Activated gamma-delta T cell (primary cell): Measurements from ENCODE around the gene CD33.
"Not testable (repeated sequence)": the region's sequence is repeated elsewhere in the genome, so short reads cannot be mapped to it uniquely, and the experiment has no call there.

Experiments
- DNase-seq: peaks from one replicate; lab custom pipeline; 2025; lab: John Stamatoyannopoulos, UW
- total RNA-seq, 2 donors: gene quantifications; one replicate each; lab custom pipeline; 2026; lab: John Stamatoyannopoulos, UW

Gene CD33
- 0.10 to 0.44 reads per million in 2 donors for total RNA-seq

GRCh38 chr19:51224898-51225393 is at the start of gene CD33:
TSS of gene CD33 (plus strand) at chr19:51225080. CDS start at chr19:51225119, 39 bp downstream.
- not testable (repeated sequence) for DNase-seq

GRCh38 chr19:51179256-51179655 is 45.6 kb upstream of the CD33 start:
- DNase-seq = no peak

DNA sequence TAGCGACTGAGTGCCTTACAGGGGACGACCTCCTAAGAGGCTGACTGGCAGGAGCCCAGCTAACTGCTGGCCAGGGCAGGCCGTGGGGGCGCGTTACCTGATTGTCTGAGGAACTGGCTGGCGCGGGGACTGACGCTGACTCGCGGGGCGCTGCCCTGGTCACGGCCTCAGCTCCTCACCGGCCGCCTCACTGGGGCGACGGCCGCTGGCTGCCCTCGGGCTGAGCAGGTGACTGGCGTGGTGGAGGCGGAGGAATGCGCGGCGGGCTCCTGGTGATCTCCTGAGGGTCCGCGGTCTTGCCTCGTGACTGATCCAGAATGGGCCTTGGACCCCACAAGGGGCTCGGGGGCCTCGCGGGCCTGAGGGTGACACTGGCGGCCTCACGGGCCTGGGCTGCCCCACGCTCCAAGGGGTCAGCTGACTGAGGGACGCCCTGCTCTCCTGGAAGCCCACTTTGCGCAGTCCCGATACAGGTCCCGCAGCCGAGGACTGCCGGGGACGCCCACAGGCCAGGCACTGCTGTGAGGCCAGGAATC is 43.4 kb upstream of the CD33 start:
- DNase-seq = no peak

GRCh38 chr19:51181913-51182419 is 42.9 kb upstream of the CD33 start:
- DNase-seq = no peak

DNA sequence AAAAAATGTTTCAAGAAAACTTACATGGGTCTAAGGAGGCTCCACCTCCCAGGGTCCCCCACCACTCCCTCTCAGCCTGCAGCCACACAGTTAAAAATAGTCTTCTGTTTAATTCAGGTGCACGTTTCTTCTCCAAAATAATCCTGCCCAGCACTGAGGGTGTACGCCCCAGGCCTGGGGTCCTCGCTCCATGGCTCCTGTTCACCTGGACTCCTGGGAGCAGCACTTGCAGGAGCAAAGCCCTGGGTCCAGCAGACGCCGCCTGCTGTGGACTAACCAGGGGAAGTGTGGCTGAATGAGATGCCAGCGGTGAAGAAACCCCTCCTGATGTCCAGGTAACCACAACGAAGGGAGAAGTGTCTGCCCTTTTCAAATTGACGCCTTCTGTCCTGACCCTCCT is 41.3 kb upstream of the CD33 start:
- DNase-seq = no peak

DNA sequence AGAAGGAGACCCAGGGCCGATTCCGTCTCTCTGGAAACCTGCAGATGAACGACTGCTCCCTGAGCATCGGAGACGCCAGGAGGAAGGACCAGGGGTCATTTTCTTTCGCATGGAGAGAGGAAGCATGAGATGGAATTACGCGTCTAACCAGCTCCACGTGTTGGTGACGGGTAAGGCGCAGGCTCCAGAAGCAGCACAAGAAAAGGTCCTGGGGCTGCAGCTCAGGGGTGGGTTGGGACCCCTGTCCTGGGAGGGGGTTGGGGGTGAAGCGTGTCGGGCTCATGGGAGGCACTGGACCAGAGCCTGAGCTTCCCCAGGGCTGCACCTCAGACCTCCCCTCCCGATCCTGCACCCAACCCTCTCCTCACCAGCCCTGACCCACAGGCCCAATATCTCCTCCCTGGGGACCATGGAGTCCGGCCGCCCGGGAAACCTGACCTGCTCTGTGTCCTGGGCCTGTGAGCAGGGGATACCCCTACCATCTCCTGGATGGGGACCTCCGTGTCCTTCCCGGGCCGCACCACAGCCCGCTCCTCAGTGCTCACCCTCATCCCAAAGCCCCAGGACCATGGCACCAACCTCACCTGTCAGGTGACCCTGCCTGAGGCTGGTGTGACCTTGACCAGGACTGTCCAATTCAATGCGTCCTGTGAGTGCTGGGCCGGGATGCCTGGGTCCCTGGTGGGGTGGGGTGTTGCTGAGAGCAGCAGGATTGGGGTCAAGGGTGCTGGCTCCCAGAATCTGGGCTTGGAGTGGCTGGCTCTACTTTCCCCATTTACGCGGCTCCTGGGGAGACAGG is 39.6 kb upstream of the CD33 start:
- no peak for DNase-seq

DNA sequence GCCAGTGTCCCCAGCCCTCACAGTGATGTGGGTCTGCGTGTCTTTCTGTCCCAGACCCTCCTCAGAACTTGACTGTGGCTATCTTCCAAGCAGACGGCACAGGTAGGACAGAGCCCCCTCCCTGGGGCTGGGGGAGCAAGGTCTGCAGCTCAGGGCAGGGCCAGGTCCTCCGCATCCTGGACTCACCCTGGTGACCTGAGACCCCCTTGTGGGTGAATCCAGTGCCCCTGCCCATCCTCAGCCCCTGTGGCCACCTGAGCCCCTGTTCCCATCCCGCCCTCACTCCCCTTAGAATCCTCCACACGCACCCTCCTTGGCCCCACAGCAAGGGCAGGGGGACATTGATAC is 39.0 kb upstream of the CD33 start:
- DNase-seq = no peak

GRCh38 chr19:51186323-51186722 is 38.6 kb upstream of the CD33 start:
- DNase-seq = no peak

GRCh38 chr19:51187395-51188226 is 37.3 kb upstream of the CD33 start:
- DNase-seq = no peak

DNA sequence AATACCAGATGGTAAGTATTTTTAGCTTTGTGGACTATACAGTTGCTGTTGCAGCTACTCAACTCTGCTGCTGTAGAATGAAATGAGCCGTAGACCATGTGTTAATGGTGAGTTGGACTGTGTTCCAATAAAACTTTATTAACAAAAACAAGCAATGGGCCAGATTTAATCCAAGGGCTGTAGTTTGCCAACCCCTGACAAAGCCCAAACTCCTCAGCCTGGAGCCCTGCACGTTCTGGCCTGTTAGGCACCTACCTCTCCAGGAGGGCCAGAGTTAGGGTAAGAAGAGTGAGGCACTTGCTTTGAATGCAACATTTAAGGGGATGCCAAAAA is 36.7 kb upstream of the CD33 start:
- no peak for DNase-seq

DNA sequence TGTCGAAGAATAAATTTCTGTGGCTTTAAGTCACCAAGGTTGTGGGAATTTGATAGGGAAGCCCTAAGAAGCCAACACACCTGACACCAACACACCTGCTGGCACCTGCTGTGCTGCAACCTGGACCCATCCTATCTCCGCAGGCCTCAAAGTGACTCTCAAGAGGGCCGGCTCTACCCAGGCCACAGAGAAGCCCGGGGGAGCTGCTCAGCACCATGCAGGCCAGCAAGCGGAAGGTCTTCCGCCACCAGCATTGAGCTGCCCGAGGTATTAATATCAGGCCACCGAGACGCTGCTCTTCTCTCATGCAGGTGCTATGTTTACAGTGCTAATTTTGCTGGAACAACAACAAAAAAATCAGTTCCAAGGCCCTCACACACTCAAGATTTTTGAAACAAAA is 32.2 kb upstream of the CD33 start:
- no peak for DNase-seq

GRCh38 chr19:51194527-51195315 is 30.2 kb upstream of the CD33 start:
- DNase-seq = no peak

GRCh38 chr19:51195316-51195586 is 29.6 kb upstream of the CD33 start:
- DNase-seq = no peak

DNA sequence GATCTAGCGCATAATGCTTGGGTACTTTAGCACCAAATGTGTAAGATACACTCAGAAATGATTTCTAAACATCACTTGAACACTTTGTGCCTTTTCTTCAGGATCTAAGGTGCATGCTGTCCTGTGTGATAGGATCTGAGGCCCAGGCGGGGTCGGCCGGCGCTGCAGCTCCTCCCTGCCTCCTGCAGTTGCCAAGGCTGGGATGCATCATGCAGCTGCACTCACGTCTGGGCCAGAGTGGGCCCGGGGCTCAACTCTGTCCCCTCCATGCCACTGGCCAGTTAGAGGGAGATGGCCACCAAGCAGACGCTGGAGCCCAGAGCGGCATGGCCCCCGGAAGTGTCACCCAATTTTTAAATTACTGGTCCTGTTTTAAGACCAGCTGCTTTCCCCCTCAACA is 29.3 kb upstream of the CD33 start:
- no peak for DNase-seq

DNA sequence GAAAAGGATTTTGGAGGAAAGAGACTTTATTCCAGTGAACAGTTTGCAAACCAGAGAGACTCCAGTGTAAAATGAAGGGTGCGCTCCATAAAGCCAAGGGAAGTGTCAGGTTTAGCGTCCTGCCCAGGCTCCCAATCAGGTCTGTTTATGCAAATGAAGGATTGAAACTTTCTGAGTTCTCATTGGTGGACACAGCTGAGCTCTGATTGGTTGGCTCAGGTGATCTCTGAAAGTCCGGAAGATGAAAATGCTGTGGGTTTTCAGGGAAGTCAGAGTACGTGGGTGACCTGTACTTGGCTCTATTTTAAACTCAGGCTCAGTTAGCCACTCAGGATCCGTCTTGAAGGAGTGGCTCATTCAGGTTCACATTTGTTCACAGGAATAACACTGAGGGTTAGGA is 28.7 kb upstream of the CD33 start:
- DNase-seq = no peak

DNA sequence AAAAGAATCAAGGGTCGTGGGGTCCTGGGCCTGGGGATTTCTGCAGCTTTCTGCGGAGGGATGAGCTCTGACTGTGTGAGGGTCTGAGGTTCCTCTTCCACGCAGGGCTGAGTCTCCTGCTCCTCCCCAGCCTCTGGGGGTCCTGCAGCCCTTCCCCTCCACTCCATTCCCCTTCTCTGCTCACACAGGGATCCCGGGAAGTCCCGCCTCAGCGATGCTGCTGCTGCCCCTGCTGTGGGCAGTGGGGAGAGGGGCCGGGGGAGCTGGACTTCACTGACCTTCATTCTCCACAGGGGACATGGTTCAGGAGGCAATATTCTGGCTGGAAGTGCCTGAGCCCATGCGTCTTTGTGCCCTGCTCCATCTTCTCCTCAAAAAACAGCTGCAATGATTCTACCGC is 26.2 kb upstream of the CD33 start:
- DNase-seq = no peak

DNA sequence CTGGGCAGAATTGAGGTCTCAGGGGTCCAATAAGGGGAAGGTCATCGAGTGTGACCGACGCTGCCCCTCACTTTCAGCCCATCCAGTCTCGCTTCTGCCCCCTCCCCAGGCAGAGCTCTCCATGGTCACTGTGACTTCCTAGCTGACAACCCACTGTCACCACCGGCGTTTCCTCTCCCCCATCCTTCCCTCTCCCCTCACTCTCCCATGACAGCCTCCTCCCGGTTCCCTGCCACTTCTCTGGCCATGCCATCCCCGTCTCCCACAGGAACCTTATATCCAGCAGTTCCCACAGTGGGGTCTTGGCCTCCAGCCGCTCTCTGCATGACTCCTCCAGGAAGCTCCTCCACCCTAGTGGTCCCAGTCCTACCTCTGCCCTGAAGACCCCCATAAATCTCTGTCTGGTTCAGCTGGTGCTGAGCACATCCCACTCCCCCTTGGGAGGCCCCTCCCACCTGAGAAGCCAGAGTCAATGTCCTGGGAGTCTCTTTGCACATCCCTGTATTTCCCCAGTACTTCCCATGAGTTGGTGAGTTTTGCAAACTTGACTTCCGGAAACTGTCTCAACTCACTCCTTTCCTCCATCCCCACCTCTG is 24.7 kb upstream of the CD33 start:
- no peak for DNase-seq

DNA sequence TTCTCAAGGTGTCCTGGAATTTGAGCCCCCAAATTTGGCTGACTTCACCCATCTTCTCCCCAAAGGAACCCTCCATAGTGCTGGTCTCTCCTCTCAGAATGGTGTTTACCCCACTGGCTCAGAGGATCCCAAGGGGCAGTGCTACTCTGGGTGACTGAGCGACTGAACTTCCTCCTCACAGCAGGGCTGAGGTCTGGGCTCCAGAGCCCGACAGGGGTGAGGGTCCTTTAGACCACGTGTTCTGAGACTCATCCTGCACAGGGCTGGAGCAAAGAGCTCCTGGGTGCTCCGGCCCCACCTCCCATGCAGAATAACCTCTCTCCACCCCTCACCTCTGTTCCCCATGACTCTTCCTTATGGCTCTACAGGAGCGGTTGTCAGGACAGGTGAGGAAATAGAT is 23.2 kb upstream of the CD33 start:
- DNase-seq = no peak

DNA sequence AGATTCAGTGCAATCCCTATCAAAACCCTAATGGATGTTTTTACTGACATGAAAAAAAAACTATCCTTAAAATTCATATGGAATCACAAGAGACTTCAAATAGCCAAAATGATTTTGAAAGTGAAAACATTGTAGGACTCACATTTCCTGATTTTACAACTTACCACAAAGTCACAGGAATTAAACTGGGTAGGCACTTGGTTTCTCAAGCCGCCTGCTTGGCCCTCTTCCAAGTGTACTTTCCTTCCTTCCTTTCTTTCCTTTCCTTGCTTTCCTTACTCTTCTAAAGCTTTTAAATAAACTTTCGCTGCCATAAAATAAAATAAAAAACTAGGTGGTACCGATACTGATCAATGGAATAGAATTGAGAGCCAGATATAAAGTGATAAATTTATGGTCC is 21.0 kb upstream of the CD33 start:
- no peak for DNase-seq

- no peak for DNase-seq
Observed at GRCh38 chr19:51204321-51204720, 20.6 kb upstream of the CD33 start.

GRCh38 chr19:51207747-51208146 is 17.1 kb upstream of the CD33 start:
- DNase-seq = no peak
